Non-pigmented ciliary epithelial cell (primary cell): ENCODE results near the gene ZNF491.
"Not testable (repeated sequence)": the region's sequence is repeated elsewhere in the genome, so short reads cannot be mapped to it uniquely, and the experiment has no call there.

Source experiments
- DNase-seq: peaks from one replicate; pipeline ENCODE4 v3.0.0-alpha.2; 2010; ENCODE audit warnings: low read depth

Gene ZNF491

GRCh38 chr19:11806354-11807098 lies 8.2 kb downstream of the ZNF491 start:
- no peak for DNase-seq

GRCh38 chr19:11807099-11807380 lies 8.7 kb downstream of the ZNF491 start:
- no peak for DNase-seq

GRCh38 chr19:11813703-11814028 lies 15.3 kb downstream of the ZNF491 start:
- DNase-seq, result no peak

DNA sequence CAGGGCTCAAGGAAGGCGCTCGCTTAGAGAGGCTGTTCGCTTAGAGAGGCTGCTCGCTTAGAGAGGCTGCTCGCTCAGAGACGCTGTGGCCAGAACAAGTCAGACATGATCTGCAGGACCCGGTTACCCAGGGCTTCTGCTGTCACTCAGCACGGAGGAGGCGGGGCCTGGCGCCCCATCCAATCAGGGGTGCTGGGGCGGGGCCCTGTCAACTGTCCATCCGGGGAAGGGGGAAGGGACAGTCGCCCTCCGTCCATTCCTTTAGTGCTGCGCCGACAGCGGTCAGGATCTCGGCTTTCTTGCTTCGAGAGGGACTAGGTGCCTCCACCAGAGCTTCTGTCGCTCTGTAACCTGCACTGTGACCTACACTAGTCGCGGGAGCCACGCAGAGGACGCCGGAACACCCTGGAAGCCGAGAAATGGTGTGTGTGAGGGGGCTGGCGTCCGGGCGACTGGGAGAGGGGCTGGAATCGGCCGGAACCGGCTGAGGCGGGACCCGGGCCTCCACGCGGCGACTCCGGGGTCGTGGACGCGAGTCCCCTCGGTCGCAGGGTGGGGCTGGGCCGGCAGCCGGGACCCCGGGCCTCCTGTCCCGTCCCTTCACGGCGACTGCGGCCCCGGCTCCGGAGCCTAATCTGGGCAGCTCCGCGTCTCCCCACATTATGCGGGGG lies 15.8 kb downstream of the ZNF491 start, which contains the start of gene ZNF440:
TSS of gene ZNF440 (plus strand) at position 245 of the 671 bp plus-strand sequence. CDS start at position 420, 175 bp downstream.
- DNase-seq, result peak; percentile 78

- DNase-seq, result no peak
Observed at GRCh38 chr19:11814700-11815035, 16.3 kb downstream of the ZNF491 start.

DNA sequence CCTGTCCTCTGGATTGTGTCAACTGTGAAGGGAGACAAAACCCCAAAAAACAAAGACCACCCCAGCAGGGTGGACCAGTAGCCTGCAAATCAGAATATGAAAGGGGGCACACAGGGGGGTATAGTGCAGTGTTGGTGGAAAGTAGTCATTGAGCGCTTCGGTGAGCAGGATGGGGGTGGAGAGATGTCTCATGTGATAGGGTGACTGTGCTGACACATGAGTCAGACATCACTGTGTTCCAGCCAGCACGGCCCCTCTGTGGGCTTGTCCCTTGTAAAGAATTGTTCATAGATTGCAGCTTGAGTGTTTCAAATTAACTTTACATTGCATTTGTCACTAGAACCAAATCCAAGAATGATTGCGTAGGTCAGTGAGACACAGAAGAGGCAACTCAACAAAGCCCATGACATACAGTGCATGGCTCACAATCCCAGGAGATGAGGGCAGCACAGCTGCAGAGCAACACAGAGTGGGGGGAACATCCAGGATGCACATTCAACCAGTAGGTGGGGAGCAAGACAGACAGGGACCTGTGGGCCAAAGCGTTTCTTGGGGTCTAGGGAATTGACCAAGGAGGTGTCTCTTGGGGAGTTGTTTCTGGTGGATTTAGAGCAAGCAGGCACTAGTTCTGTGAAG lies 23.3 kb downstream of the ZNF491 start:
- DNase-seq, result no peak

DNA sequence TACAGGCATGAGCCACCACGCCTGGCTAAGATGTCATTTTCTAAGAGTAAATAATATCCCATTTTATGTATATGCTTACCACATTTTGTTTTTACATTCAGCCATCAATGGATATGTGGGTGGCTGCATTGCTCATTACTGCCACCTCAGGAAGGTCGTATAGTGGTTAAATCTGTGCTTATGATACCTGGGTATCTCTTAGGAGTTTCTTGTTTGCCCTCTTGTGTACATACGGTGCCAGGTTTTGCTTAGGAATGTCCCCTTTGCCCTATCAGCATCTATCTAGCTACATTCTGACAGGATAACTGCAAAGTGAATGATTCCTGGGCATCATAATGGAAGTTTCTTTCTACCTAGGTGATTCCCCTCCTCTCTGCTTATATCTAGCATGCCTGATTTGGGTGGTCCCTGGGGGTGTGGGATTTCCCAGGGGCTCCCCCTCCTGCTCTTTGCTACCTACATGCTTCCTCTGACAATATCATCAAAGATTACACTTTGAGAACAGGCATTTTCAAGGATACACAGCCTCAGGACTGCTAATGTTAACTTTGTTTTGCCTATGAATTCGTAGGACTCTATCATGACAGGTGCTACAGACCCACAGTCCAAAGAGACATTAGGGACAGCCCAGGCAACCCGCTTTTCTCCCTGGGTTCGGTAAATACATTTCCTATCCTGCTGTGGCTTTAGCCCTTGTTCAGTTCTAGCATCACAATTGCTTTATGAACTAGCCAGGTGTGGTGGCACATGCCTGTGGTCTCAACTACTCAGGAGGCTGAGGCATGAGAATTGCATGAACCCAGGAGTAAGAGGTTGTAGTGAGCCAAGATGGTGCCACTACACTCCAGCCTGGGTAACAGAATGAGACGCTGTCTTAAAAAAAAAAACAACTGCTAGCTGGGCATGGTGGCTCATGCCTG lies 30.9 kb downstream of the ZNF491 start:
- not testable (repeated sequence) for DNase-seq

- no peak for DNase-seq
Observed at GRCh38 chr19:11832253-11832912, 34.1 kb downstream of the ZNF491 start.

- DNase-seq, result no peak
Observed at GRCh38 chr19:11833541-11833940, 35.2 kb downstream of the ZNF491 start.

GRCh38 chr19:11835626-11836066 lies 37.3 kb downstream of the ZNF491 start:
- not testable (repeated sequence) for DNase-seq

DNA sequence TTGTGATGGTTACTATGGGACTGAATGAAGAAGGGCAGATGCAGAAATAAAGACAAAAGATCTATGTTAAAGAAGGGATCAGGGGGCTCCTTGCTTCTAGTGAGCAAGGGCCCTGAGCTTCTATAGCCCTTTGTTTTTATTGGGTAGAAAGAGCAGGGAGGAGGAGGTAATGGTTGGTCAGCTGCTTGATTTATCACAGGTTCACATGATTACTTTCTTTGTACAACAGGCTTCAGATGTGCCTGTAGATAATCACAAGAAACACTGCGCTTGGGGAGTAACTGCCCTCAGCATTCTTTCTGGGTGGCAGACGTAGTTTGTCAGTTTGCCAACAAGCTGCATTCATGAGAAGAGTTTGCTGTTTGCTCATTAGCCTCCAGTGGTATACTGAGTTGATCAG lies 45.4 kb downstream of the ZNF491 start:
- no peak for DNase-seq

- not testable (repeated sequence) for DNase-seq
Observed at GRCh38 chr19:11847615-11848014, 49.3 kb downstream of the ZNF491 start.

GRCh38 chr19:11848200-11848593 lies 49.9 kb downstream of the ZNF491 start:
- no peak for DNase-seq

DNA sequence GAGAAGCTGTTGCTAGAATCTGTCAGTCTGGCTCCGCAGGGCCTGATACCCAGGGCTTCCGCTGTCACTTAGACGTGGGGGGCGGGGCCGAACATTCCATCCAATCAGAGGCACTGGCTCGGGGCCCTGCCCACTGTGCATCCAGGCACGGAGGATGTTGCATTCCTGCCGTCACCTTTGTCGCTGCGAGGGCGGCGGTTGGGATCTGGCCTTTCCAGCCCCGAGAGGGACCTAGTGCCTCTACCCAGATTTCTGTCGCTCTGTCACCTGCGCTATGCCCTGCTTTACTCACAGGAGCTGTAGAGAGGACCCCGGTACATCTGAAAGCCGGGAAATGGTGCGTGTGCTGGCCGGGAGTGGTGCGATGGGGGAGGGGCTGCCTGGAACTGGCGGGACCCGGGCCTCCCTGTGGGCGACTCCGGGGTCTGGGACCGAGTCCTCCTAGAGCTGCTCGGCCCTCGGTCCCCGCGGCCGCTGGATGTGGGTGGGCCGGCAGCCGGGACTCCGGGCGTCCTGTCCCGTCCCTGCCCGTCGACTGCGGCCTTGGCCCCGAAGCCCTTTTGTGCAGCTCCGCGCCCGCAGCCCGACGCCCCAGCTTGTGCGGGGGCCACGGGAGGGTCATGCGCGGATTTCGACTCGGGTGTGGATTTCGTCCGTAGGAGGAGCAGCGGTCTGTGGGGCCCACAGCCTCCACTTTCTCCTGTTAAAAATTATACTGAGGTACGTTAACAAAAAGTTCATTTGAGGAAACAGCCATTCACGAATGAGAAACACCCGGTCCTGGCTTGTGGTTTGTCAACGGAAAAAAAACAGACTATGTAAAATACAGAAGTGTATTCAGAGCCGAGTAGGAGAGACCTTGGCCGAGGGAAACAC lies 50.5 kb downstream of the ZNF491 start, which contains the start of gene ZNF439:
TSS of gene ZNF439 (plus strand) at position 133 of the 876 bp plus-strand sequence. CDS start at position 275, 142 bp downstream.
- DNase-seq, result peak; percentile 15

GRCh38 chr19:11850289-11850688 lies 52.0 kb downstream of the ZNF491 start:
- not testable (repeated sequence) for DNase-seq

DNA sequence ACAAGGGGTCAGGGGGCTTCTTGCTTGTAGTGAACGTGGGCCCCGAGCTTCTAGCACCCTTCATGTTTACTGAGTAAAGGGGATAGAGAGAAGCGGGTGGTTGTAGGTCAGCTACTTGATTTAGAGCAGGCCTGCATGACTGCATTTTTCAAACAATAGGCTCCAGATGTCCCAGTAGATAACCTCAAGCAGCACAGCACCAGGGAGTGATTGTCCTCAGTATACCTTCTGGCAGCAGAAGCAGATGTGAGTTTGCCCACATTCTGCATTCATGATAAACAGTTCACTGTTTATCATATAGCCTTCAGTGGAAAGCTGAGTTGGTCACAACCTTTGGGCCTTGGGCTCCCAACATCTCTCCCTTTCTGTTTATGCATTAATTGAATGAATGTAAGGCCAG lies 55.0 kb downstream of the ZNF491 start:
- DNase-seq, result no peak

- DNase-seq, result no peak
Observed at GRCh38 chr19:11856596-11857250, 58.4 kb downstream of the ZNF491 start.
